Mucosa of descending colon (tissue), 3 donors: ENCODE data around the gene SARS2. TPM values are rescaled to one million over a fixed set of nuclear protein-coding genes. Genes with fewer than 3 reads are reported as not detected.
A peak's percentile ranks its signal among the peaks of the same experiment; 100 is the strongest.

Experiments
- ATAC-seq: fragments of 200-7000 bp; cut with Tn5 transposase; one replicate; pipeline ENCODE4 v1.9.1; 2020; ENCODE audit warnings: mild to moderate bottlenecking, moderate library complexity
- DNase-seq, 3 donors: peaks; one replicate each; pipeline ENCODE4 v3.0.0-alpha.2; 2020
- H3K36me3 ChIP-seq: fragments of 200-600 bp; one replicate; pipeline ENCODE4 v1.8.0; 2021; ENCODE audit warnings: low read depth, mild to moderate bottlenecking
- H3K4me1 ChIP-seq: fragments of 200-600 bp; one replicate; pipeline ENCODE4 v1.8.0; 2021; ENCODE audit warnings: low read depth, mild to moderate bottlenecking
- H3K4me3 ChIP-seq: fragments of 200-600 bp; one replicate; pipeline ENCODE4 v1.8.0; 2021; ENCODE audit warnings: mild to moderate bottlenecking
- H3K9me3 ChIP-seq: fragments of 200-600 bp; one replicate; pipeline ENCODE4 v1.8.0; 2021; ENCODE audit warnings: mild to moderate bottlenecking
- intact Hi-C, 2 donors: fragments of 100-400 bp; cut with DNase I in 1 of 2; cut with micrococcal nuclease in 1 of 2; formaldehyde crosslinking; loops; one replicate each; pipeline versions ENCODE4 v1.11.0 to v1.11.1; 2022; cut with DNase I, micrococcal nuclease
- long read RNA-seq, 2 donors: library from polyadenylated mRNA; unstranded; transcript quantifications; one replicate each; pipeline ENCODE4 v2.0.0, GENCODE V29; 2019 to 2021
- total RNA-seq, 3 donors: library from RNA; stranded (reverse); fragmentation: NEBNext Ultra II Directional in 2 of 3; extraction: Animal tissue kit (Norgen Biotek cat#: 25700) in 2 of 3; gene quantifications; one replicate each; pipeline versions ENCODE4 v1.2.1 to v1.2.4, GENCODE V29; 2021 to 2023
- TF ChIP-seq, protein P1 (sequence below): fragments of 200-600 bp; IDR thresholded peaks from one replicate; pipeline ENCODE4 v1.8.0; 2022; ENCODE audit warnings: antibody characterized with exemption, mild to moderate bottlenecking
- donor health status: DM: no; HTN: no; CAD: no; lungs with moderate emphysema.
- donor health status: DM: no; HTN: no; CAD: no.
- donor health status: DM: no; HTN: yes; CAD: no.

SARS2 gene, protein sequence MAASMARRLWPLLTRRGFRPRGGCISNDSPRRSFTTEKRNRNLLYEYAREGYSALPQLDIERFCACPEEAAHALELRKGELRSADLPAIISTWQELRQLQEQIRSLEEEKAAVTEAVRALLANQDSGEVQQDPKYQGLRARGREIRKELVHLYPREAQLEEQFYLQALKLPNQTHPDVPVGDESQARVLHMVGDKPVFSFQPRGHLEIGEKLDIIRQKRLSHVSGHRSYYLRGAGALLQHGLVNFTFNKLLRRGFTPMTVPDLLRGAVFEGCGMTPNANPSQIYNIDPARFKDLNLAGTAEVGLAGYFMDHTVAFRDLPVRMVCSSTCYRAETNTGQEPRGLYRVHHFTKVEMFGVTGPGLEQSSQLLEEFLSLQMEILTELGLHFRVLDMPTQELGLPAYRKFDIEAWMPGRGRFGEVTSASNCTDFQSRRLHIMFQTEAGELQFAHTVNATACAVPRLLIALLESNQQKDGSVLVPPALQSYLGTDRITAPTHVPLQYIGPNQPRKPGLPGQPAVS
- 10 to 100 TPM; 20.4 to 32.4 (median 21.8) TPM for total RNA-seq
- long read RNA-seq, donor 1, transcript SARS2-201 (16 exons, 2,057 nt): major isoform, 11 of 22 reads
- long read RNA-seq, donor 1, partial matches to known transcripts: 0 of 22 reads
- long read RNA-seq, donor 1, other reads (novel, unspliced or antisense): 8 of 22 reads
- long read RNA-seq, donor 2, transcript SARS2-201 (16 exons, 2,057 nt): major isoform, 25 of 31 reads
- long read RNA-seq, donor 2, partial matches to known transcripts: 1 of 31 reads
- long read RNA-seq, donor 2, other reads (novel, unspliced or antisense): 4 of 31 reads

DNA sequence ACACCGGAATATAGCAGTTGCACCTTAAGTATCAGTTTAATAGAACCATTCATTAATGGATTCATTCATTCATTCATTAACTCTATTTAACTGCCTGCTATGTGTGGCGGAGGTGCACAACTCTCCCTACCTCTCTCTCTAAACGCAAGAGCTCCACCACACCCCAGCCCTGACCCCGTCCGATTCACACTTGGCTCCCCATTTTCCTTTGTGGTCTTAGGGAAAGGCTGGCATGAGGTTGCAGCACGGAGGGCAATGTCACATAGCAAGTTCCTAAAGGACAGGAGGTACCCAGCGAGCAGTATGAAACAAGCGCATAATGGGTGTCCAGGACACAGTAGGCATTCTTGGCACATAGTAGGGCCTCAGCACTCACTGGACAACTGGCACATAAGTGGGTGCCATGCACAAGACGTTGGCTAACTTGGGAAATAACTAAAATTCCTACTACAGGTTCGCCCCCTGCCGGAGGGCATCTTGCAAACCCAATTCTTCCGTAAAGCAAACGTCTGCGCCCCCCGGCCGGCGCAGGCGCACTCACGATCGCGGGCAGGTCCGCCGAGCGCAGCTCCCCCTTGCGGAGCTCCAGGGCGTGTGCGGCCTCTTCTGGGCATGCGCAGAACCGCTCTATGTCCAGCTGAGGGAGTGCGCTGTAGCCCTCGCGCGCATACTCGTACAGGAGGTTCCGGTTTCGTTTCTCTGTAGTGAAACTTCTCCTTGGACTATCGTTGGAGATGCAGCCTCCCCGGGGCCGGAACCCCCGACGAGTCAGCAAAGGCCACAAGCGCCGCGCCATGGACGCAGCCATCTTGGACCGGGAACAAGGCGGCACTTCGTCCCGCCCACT is at the start of gene SARS2:
Gene SARS2, minus strand, starts transcription at position 835 of the 847 bp plus-strand sequence. Its CDS starts 27 bp downstream, at position 808.
- H3K4me1 ChIP-seq: peaks cover 15% of the 10 kb centered on the region
- peak within 1 kb of the TSS; percentile 50 for H3K4me3 ChIP-seq
- TF ChIP-seq, protein P1, sequence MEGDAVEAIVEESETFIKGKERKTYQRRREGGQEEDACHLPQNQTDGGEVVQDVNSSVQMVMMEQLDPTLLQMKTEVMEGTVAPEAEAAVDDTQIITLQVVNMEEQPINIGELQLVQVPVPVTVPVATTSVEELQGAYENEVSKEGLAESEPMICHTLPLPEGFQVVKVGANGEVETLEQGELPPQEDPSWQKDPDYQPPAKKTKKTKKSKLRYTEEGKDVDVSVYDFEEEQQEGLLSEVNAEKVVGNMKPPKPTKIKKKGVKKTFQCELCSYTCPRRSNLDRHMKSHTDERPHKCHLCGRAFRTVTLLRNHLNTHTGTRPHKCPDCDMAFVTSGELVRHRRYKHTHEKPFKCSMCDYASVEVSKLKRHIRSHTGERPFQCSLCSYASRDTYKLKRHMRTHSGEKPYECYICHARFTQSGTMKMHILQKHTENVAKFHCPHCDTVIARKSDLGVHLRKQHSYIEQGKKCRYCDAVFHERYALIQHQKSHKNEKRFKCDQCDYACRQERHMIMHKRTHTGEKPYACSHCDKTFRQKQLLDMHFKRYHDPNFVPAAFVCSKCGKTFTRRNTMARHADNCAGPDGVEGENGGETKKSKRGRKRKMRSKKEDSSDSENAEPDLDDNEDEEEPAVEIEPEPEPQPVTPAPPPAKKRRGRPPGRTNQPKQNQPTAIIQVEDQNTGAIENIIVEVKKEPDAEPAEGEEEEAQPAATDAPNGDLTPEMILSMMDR: peak; percentile 99
- intact Hi-C loops: no loop called here
- H3K36me3 ChIP-seq: peaks cover 9% of the 10 kb centered on the region
- peak; percentile 92 for ATAC-seq
- peaks cover 5% of the 10 kb centered on the region for H3K9me3 ChIP-seq
- peak; percentile 95 for DNase-seq

DNA sequence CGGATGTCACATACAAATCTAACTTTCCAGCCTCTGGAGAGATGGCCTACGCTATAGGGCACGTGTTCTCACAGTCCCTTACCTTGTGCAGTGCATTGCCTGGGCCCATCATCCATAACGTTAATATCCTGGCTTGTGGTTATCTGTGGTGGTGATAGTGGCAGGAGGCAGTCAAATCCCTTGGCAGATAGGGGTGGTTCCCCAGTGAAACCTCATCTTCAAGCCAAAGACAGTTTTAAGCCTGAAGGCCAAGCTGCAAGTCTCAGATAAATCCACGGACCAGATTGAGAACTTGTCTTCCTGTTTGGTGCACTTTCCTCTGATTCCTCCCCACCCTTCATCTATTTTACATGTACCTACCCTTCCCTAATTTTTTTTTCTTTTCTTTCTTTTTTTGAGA is 49.2 kb upstream of the SARS2 start:
- Histone ChIP-seq H3K4me3 (no peak overlapping the region), H3K4me1 (no peaks in the 10 kb centered on the region), H3K9me3 (no peaks in the 10 kb centered on the region), H3K36me3 (no peaks in the 10 kb centered on the region)
- intact Hi-C loops: no loop called here
- TF ChIP-seq, protein P1: no peak
- no peak for DNase-seq
- no peak for ATAC-seq

DNA sequence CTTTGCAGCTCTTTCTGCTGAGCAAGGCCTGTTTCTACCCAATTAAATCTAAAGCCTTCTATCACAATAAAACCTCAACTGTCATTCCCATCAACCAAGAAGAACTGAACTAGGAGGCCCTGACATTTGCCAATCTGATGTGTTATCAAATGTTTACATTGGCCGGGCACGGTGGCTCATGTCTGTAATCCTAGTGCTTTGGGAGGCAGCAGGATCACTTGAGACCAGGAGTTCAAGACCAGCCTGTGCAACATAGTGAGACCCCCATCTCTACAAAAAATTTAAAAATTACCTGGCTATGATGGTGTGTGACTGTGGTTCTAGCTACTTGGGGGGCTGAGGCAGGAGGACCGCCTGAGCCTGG is 47.7 kb upstream of the SARS2 start:
- TF ChIP-seq, protein P1: no peak

DNA sequence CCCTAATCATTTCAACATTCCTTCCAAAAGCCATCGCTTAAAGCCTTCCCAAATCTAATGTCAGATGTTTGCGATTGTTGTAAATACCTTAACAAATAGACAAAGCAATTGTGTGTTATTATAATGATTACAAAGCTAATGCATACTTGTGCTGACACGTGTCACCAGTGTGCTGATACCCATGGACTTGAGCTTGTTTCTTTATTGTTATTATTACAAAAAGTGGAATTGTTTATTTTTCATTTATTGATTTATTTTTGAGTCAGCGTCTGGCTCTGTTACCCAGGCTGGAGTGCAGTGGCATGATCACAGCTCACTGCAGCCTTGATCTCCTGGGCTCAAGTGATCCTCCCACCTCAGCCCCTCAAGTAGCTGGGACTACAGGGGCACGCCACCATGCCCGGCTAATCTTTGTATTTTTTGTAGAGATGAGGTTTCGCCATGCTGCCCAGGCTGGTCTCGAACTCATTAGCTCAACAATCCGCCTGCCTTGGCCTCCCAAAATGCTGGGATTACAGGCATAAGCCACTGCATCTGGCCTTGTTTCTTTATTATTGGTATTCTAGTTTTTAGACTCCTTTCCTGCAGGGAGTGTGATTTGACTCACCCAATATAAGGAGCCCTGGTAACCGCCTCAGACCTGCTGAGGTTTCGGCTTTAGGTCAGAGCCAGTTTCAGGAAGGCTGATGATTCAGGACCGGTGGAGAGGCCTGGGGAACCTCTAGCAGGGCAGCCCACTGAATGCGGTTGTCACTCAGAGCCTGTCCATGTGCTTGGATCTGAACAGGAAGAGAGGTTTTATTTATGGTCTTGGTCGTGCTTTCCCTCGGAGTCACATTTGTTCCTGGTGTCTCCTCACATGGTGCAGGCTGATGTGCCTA is 47.1 kb upstream of the SARS2 start:
- DNase-seq (no peak), ATAC-seq (no peak)
- Histone ChIP-seq H3K4me1 (no peaks in the 10 kb centered on the region), H3K36me3 (no peaks in the 10 kb centered on the region), H3K9me3 (no peaks in the 10 kb centered on the region), H3K4me3 (no peak overlapping the region)
- intact Hi-C loops: no loop called here
- TF ChIP-seq, protein P1: no peak

More for the DNA sequence above, 47.7 kb upstream of the SARS2 start:
- no peak overlapping the region for H3K4me3 ChIP-seq
- intact Hi-C loops: no loop called here
- H3K4me1 ChIP-seq: no peaks in the 10 kb centered on the region
- no peaks in the 10 kb centered on the region for H3K36me3 ChIP-seq
- ATAC-seq (no peak), DNase-seq (no peak)
- no peaks in the 10 kb centered on the region for H3K9me3 ChIP-seq
